K562 (cell line): ENCODE results near the gene PAN3. TPM values are rescaled to one million over a fixed set of nuclear protein-coding genes. Genes with fewer than 3 reads are reported as not detected.

ENCODE experiments used
- ATAC-seq: fragments of 200-7000 bp; cut with Tn5 transposase; 3 replicates; pipeline ENCODE4 v1.9.1; 2020; ENCODE audit warnings: moderate library complexity
- BruUV-seq: library from RNA; stranded (reverse); fragments of 400-500 nt; replicated peaks from 2 replicates; lab custom pipeline; 2021; lab: Mats Ljungman, UMichigan
- CTCF ChIA-PET: fragments of 300-600 bp; formaldehyde crosslinking; extraction: SDS; loops from one replicate; lab custom pipeline; 2021; ENCODE audit warnings: low intra/inter-chr PET ratio; lab: Yijun Ruan, JAX
- POLR2A ChIA-PET: fragments of 300-600, 350-650 bp; sonication (Branson Sonifier 250); formaldehyde crosslinking; extraction: SDS; loops from one replicate; lab custom pipeline; 2021; ENCODE audit warnings: antibody characterized with exemption, inconsistent platforms; lab: Yijun Ruan, JAX
- DNase-seq, 4 experiments: peaks; one replicate each; pipeline versions ENCODE4 v3.0.0 to v3.0.0-alpha.2; 2011 to 2018; ENCODE audit warnings: low spot score in 3 of 4, mixed read lengths in 3 of 4; ENCODE audit errors: extremely low read depth in 1 of 4
- FAIRE-seq: peaks from 2 replicates; lab custom pipeline; 2011; peaks lifted over from hg19 to GRCh38; lab: Jason Lieb, UNC
- H2AFZ ChIP-seq: 2 replicates; pipeline ENCODE4 v1.6.0; 2011; ENCODE audit warnings: low read depth, low read length, control low read depth, inconsistent platforms
- H3K27ac ChIP-seq: fragments of 200-600 bp; 3 replicates; pipeline ENCODE4 v1.8.0; 2011; ENCODE audit warnings: low read depth, mild to moderate bottlenecking, control low read depth, inconsistent platforms, low read length, moderate library complexity, mixed read lengths; ENCODE audit errors: extremely low read depth
- H3K27me3 ChIP-seq, 2 experiments: fragments of 300-600 bp in 1 of 2; 2 replicates in 1 of 2; 3 replicates in 1 of 2; pipeline versions ENCODE4 v1.6.0 to v1.8.0; 2011; ENCODE audit warnings: inconsistent platforms in 2 of 2, low read length in 2 of 2, mild to moderate bottlenecking in 1 of 2, mixed read lengths in 1 of 2, moderate library complexity in 1 of 2; ENCODE audit not compliant: control insufficient read depth in 2 of 2, insufficient read depth in 2 of 2
- H3K36me3 ChIP-seq: fragments of 300-600 bp; 3 replicates; pipeline ENCODE4 v1.8.0; 2011; ENCODE audit warnings: mild to moderate bottlenecking, low read length, inconsistent platforms; ENCODE audit not compliant: control insufficient read depth, insufficient read depth
- H3K4me1 ChIP-seq, 2 experiments: fragments of 200-600 bp in 1 of 2; replicated peaks in 1 of 2; 2 replicates in 1 of 2; 3 replicates in 1 of 2; pipeline versions ENCODE4 v1.5.1 to v1.8.0; 2011; ENCODE audit warnings: inconsistent platforms in 2 of 2, low read length in 2 of 2, mild to moderate bottlenecking in 1 of 2, mixed read lengths in 1 of 2, moderate library complexity in 1 of 2; ENCODE audit not compliant: control insufficient read depth in 2 of 2, insufficient read depth in 2 of 2
- H3K4me2 ChIP-seq: 2 replicates; pipeline ENCODE4 v1.6.1; 2011; ENCODE audit warnings: low read length, control low read depth, inconsistent platforms, mixed read lengths; ENCODE audit not compliant: insufficient read depth
- H3K4me3 ChIP-seq: fragments of 200-600 bp; sonication (generic), shearing (Covaris generic); 2 replicates; pipeline ENCODE4 v1.5.1; 2016; ENCODE audit warnings: control low read depth, inconsistent platforms
- H3K79me2 ChIP-seq: fragments of 200-600 bp; 3 replicates; pipeline ENCODE4 v1.8.0; 2011; ENCODE audit warnings: low read length, inconsistent platforms; ENCODE audit not compliant: control insufficient read depth, insufficient read depth
- H3K9ac ChIP-seq, 2 experiments: 2 replicates each; pipeline versions ENCODE4 v1.6.0 to v1.6.1; 2011; ENCODE audit warnings: low read depth in 2 of 2, low read length in 2 of 2, control low read depth in 1 of 2, inconsistent platforms in 1 of 2, mild to moderate bottlenecking in 1 of 2, mixed read lengths in 1 of 2; ENCODE audit not compliant: insufficient read depth in 1 of 2
- H3K9me1 ChIP-seq: one replicate; pipeline ENCODE4 v1.6.0; 2011; ENCODE audit warnings: inconsistent platforms, mild to moderate bottlenecking, low read length, moderate library complexity; ENCODE audit not compliant: control insufficient read depth, insufficient read depth
- H3K9me3 ChIP-seq: replicated peaks from 2 replicates; pipeline ENCODE4 v1.5.1; 2011; ENCODE audit warnings: low read depth, low read length, inconsistent platforms; ENCODE audit not compliant: control insufficient read depth, insufficient read depth
- H4K20me1 ChIP-seq: replicated peaks from 2 replicates; pipeline ENCODE4 v1.6.1; 2011; ENCODE audit warnings: low read length, inconsistent platforms, mixed read lengths; ENCODE audit not compliant: control insufficient read depth, insufficient read depth
- GATAD2A ChIP-seq: fragments of 450-650 bp; IDR thresholded peaks from 2 replicates; pipeline ENCODE4 v1.6.1; 2017
- GTF3C2 ChIP-seq: IDR thresholded peaks from 3 replicates; pipeline ENCODE4 v1.6.1; 2011; ENCODE audit warnings: borderline replicate concordance, mild to moderate bottlenecking, moderate library complexity; ENCODE audit not compliant: insufficient read length; ENCODE audit errors: extremely low read depth
- HNRNPH1 ChIP-seq: fragments of 200-400 bp; formaldehyde crosslinking; optimal IDR thresholded peaks from 2 replicates; pipeline ENCODE3; 2017; ENCODE audit warnings: low read depth, mild to moderate bottlenecking, low read length, moderate library complexity
- MBD1 ChIP-seq: fragments of 250-450 bp; sonication (Bioruptor Pico); IDR thresholded peaks from 2 replicates; pipeline ENCODE4 v1.8.0; 2022; ENCODE audit warnings: inconsistent platforms
- RERE ChIP-seq: sonication (generic); formaldehyde crosslinking; IDR thresholded peaks from 2 replicates; pipeline ENCODE4 v1.8.0; 2023; ENCODE audit warnings: missing genetic modification reagents, mild to moderate bottlenecking, borderline replicate concordance
- SRSF1 ChIP-seq: fragments of 200-400 bp; formaldehyde crosslinking; IDR thresholded peaks from 2 replicates; pipeline ENCODE4 v1.6.1; 2017; ENCODE audit warnings: mild to moderate bottlenecking, low read depth, low read length, moderate library complexity
- XRCC5 ChIP-seq: fragments of 200-400 bp; formaldehyde crosslinking; IDR thresholded peaks from 2 replicates; pipeline ENCODE4 v1.6.1; 2017; ENCODE audit warnings: low read depth, mild to moderate bottlenecking, low read length
- ZNF184 ChIP-seq: sonication (generic); formaldehyde crosslinking; IDR thresholded peaks from 2 replicates; pipeline ENCODE4 v1.5.0; 2020; ENCODE audit warnings: missing genetic modification reagents
- ZNF512 ChIP-seq: IDR thresholded peaks from 2 replicates; pipeline ENCODE4 v1.6.1; 2016; ENCODE audit warnings: missing genetic modification characterization, missing compliant biosample characterization
- WGBS: fragments of 100-300 bp; shearing (Covaris generic); methylation state at CpG from one replicate; pipeline ENCODE4 v1.1.6; 2016; ENCODE audit warnings: low coverage, mixed read lengths; ENCODE audit not compliant: insufficient coverage; ENCODE audit errors: missing lambda C conversion rate; 5-methylcytosine and 5-hydroxymethylcytosine counted together
- in situ Hi-C: fragments of 300-500 bp; cut with MboI; formaldehyde crosslinking; loops from 4 replicates; pipeline ENCODE4 v1.15.0; 2018; ENCODE audit warnings: inconsistent platforms, mixed read lengths
- intact Hi-C: fragments of 100-400 bp; cut with micrococcal nuclease; formaldehyde crosslinking; loops from 2 replicates; pipeline ENCODE4 v1.14.2; 2022
- polyA plus RNA-seq, 8 experiments: library from polyadenylated mRNA; depleted of rRNA in 4 of 8; stranded (reverse) in 5 of 8; unstranded in 3 of 8; fragments of >200 nt; fragmentation: Nextera tagmentation in 2 of 8; fragmentation: Illumina TruSeq in 1 of 8; extraction: Ambion mirVana in 2 of 8; extraction: Trizol in 1 of 8; gene quantifications; 2 replicates each; pipeline versions ENCODE4 v1.2.1 to v1.2.3, GENCODE V29; 2011 to 2014; ENCODE audit warnings: inconsistent platforms in 1 of 8, missing spikeins in 1 of 8
- total RNA-seq, 7 experiments: library from RNA; depleted of rRNA in 6 of 7; stranded (reverse); fragments of >200 nt in 6 of 7; fragmentation: Illumina TruSeq in 2 of 7; extraction: Trizol in 2 of 7; gene quantifications; 2 replicates each; pipeline versions ENCODE4 v1.2.1 to v1.2.3, GENCODE V29; 2011 to 2021; ENCODE audit warnings: low replicate concordance in 1 of 7

Gene PAN3
- total and polyA plus RNA-seq, 9 of the 15 experiments (the other 6 are each of a cell fraction or from before 2014, with no cell fraction given), result 7.2 to 19.9 (median 11.6) TPM

- H3K9me1 ChIP-seq, result no peaks in the 10 kb centered on the region
- no peaks in the 10 kb centered on the region for H4K20me1 ChIP-seq
- no peak overlapping the region for H3K27ac ChIP-seq
- no TSS peak for BruUV-seq
- FAIRE-seq (no peak), DNase-seq (no peak), ATAC-seq (no peak)
- H3K9me3 ChIP-seq, result no peaks in the 10 kb centered on the region
- POLR2A ChIA-PET, result interaction anchor here (0.6 kb wide), 1 partner anchor 12 kb away, joined by 3 read pairs; no protein-coding TSS in a partner anchor
- no peak overlapping the region for H3K9ac ChIP-seq
- intact Hi-C loops (loop anchor here (10.0 kb wide), 1 partner anchor 163 kb away; no protein-coding TSS in a partner anchor), in situ Hi-C loops (no loop called here)
- no peaks in the 10 kb centered on the region for H3K27me3 ChIP-seq
- peaks cover 4% of the 10 kb centered on the region; the same call in 2 of the 3 replicates for H3K79me2 ChIP-seq
- no peak overlapping the region for H3K4me3 ChIP-seq
- CTCF ChIA-PET, result no interaction called here
- H3K4me1 ChIP-seq, result peaks cover 0 to 4% of the 10 kb centered on the region in 2 experiments; a peak in 2 of 5 replicates
- WGBS, result 65% methylated on average over 10 of the region's 11 CpGs
- no peak overlapping the region for H3K4me2 ChIP-seq
- H2AFZ ChIP-seq, result no peak overlapping the region
- no peaks in the 10 kb centered on the region for H3K36me3 ChIP-seq
- TF ChIP-seq RERE, result no peak
- TF ChIP-seq ZNF184 (CRISPR knock-in tag), result no peak
- TF ChIP-seq HNRNPH1, result no peak
- no peak for TF ChIP-seq GATAD2A
- no peak for TF ChIP-seq ZNF512 (tag)
- no peak for TF ChIP-seq SRSF1
- no peak for TF ChIP-seq MBD1 (CRISPR knock-in tag)
- no peak for TF ChIP-seq GTF3C2
- no peak for TF ChIP-seq XRCC5
These were observed 6.7 kb upstream of the PAN3 start for GRCh38 chr13:28131646-28132045.
